ENCODE data around the gene ZNF816. TPM values are rescaled to one million over a fixed set of nuclear protein-coding genes. Genes with fewer than 3 reads are reported as not detected.
A peak's percentile ranks its signal among the peaks of the same experiment; 100 is the strongest.
"Not testable (repeated sequence)": the region's sequence is repeated elsewhere in the genome, so short reads cannot be mapped to it uniquely, and the experiment has no call there.

ZNF816 gene
- total RNA-seq, 1 experiment from 2014 or later: 12.3 TPM

- H3K36me3 ChIP-seq: no peaks in the 10 kb centered on the region
- no peak for DNase-seq
- H3K27ac ChIP-seq: no peak overlapping the region
- H3K9me3 ChIP-seq (replicated peaks): no peaks in the 10 kb centered on the region
- H3K4me1 ChIP-seq: no peaks in the 10 kb centered on the region
- H3K4me3 ChIP-seq: no peak overlapping the region
- no peaks in the 10 kb centered on the region for H3K27me3 ChIP-seq
Observed at GRCh38 chr19:52990759-52991418, 28.2 kb upstream of the ZNF816 start.

- Histone ChIP-seq H3K4me3 (no peak overlapping the region), H3K27me3 (no peaks in the 10 kb centered on the region), H3K36me3 (no peaks in the 10 kb centered on the region), H3K27ac (no peak overlapping the region), H3K4me1 (no peaks in the 10 kb centered on the region), H3K9me3 (replicated peaks) (0 out of 2 replicates have a peak, but pooled peaks cover 2% of the 10 kb centered on the region)
- DNase-seq: no peak
Observed at GRCh38 chr19:52988506-52988905, 25.8 kb upstream of the ZNF816 start.

GRCh38 chr19:52987221-52987620 lies 24.5 kb upstream of the ZNF816 start:
- no peak for DNase-seq
- H3K27ac ChIP-seq: no peak overlapping the region
- H3K27me3 ChIP-seq: no peaks in the 10 kb centered on the region
- no peaks in the 10 kb centered on the region for H3K36me3 ChIP-seq
- 0 out of 2 replicates have a peak, but pooled peaks cover 2% of the 10 kb centered on the region for H3K9me3 ChIP-seq (replicated peaks)
- no peak overlapping the region for H3K4me3 ChIP-seq
- no peaks in the 10 kb centered on the region for H3K4me1 ChIP-seq

- H3K4me3 ChIP-seq; DNase-seq; H3K27ac ChIP-seq; H3K9me3 ChIP-seq (replicated peaks); H3K36me3 ChIP-seq; H3K4me1 ChIP-seq; H3K27me3 ChIP-seq: not testable (repeated sequence)
Observed at GRCh38 chr19:52983167-52983566, 20.5 kb upstream of the ZNF816 start.

- Histone ChIP-seq H3K4me1 (no peaks in the 10 kb centered on the region), H3K27me3 (no peaks in the 10 kb centered on the region), H3K27ac (no peak overlapping the region), H3K36me3 (no peaks in the 10 kb centered on the region), H3K9me3 (replicated peaks) (0 out of 2 replicates have a peak, but pooled peaks cover 2% of the 10 kb centered on the region), H3K4me3 (no peak overlapping the region)
- no peak for DNase-seq
Observed at GRCh38 chr19:52981329-52981728, 18.6 kb upstream of the ZNF816 start.

- H3K4me3 ChIP-seq: no peak overlapping the region
- H3K36me3 ChIP-seq: no peaks in the 10 kb centered on the region
- no peaks in the 10 kb centered on the region for H3K27me3 ChIP-seq
Observed at GRCh38 chr19:52967772-52968171, 5.1 kb upstream of the ZNF816 start.

GRCh38 chr19:52963247-52963618 lies 552 bp upstream of the ZNF816 start:
- H3K36me3 ChIP-seq: no peaks in the 10 kb centered on the region
- H3K27me3 ChIP-seq: no peaks in the 10 kb centered on the region
- H3K27ac ChIP-seq: peak overlapping the region; percentile 32
- H3K4me1 ChIP-seq: no peaks in the 10 kb centered on the region
- 0 out of 2 replicates have a peak, but pooled peaks cover 2% of the 10 kb centered on the region for H3K9me3 ChIP-seq (replicated peaks)
- peak overlapping the region; percentile 76 for H3K4me3 ChIP-seq
- peak in 1 of 2 experiments; percentile 26 for DNase-seq

More at GRCh38 chr19:52967772-52968171, 5.1 kb upstream of the ZNF816 start:
- DNase-seq: no peak
- H3K9me3 ChIP-seq (replicated peaks): peaks cover 2% of the 10 kb centered on the region; the same call in 1 of the 2 replicates
- no peak overlapping the region for H3K27ac ChIP-seq
- H3K4me1 ChIP-seq: no peaks in the 10 kb centered on the region

GRCh38 chr19:52961981-52962380 lies 700 bp downstream of the ZNF816 start:
- no peak for DNase-seq
- no peaks in the 10 kb centered on the region for H3K36me3 ChIP-seq
- no peaks in the 10 kb centered on the region for H3K27me3 ChIP-seq
- H3K4me3 ChIP-seq: peak overlapping the region; percentile 76
- peak overlapping the region; percentile 51 for H3K27ac ChIP-seq
- H3K4me1 ChIP-seq: no peaks in the 10 kb centered on the region
- 0 out of 2 replicates have a peak, but pooled peaks cover 2% of the 10 kb centered on the region for H3K9me3 ChIP-seq (replicated peaks)

- H3K36me3 ChIP-seq: peaks cover 17% of the 10 kb centered on the region
- H3K9me3 ChIP-seq (replicated peaks): 0 out of 2 replicates have a peak, but pooled peaks cover 2% of the 10 kb centered on the region
- no peaks in the 10 kb centered on the region for H3K27me3 ChIP-seq
- DNase-seq: no peak
- no peak overlapping the region for H3K4me3 ChIP-seq
- no peaks in the 10 kb centered on the region for H3K4me1 ChIP-seq
- no peak overlapping the region for H3K27ac ChIP-seq
Observed at GRCh38 chr19:52959613-52960295, 2.9 kb downstream of the ZNF816 start.

GRCh38 chr19:52957591-52957990 lies 5.1 kb downstream of the ZNF816 start:
- no peak for DNase-seq
- Histone ChIP-seq H3K27ac (no peak overlapping the region), H3K9me3 (replicated peaks) (0 out of 2 replicates have a peak, but pooled peaks cover 2% of the 10 kb centered on the region), H3K36me3 (peaks cover 25% of the 10 kb centered on the region), H3K27me3 (no peaks in the 10 kb centered on the region), H3K4me1 (no peaks in the 10 kb centered on the region), H3K4me3 (no peak overlapping the region)

- 0 out of 2 replicates have a peak, but pooled peaks cover 2% of the 10 kb centered on the region for H3K9me3 ChIP-seq (replicated peaks)
- peaks cover 30% of the 10 kb centered on the region for H3K36me3 ChIP-seq
- no peaks in the 10 kb centered on the region for H3K4me1 ChIP-seq
- no peak overlapping the region for H3K27ac ChIP-seq
- H3K27me3 ChIP-seq: no peaks in the 10 kb centered on the region
- DNase-seq: no peak
- no peak overlapping the region for H3K4me3 ChIP-seq
Observed at GRCh38 chr19:52956917-52957316, 5.8 kb downstream of the ZNF816 start.

GRCh38 chr19:52949422-52949821 lies 13.3 kb downstream of the ZNF816 start:
- Histone ChIP-seq H3K4me3 (no peak overlapping the region), H3K9me3 (replicated peaks) (peaks cover 14% of the 10 kb centered on the region), H3K36me3 (peaks cover 49% of the 10 kb centered on the region), H3K4me1 (0 out of 2 replicates have a peak, but pooled peaks cover 4% of the 10 kb centered on the region), H3K27me3 (no peaks in the 10 kb centered on the region), H3K27ac (no peak overlapping the region)
- DNase-seq: no peak

- H3K27ac ChIP-seq: no peak overlapping the region
- 0 out of 2 replicates have a peak, but pooled peaks cover 4% of the 10 kb centered on the region for H3K4me1 ChIP-seq
- H3K27me3 ChIP-seq: no peaks in the 10 kb centered on the region
- peaks cover 46% of the 10 kb centered on the region for H3K36me3 ChIP-seq
- no peak overlapping the region for H3K4me3 ChIP-seq
- peaks cover 14% of the 10 kb centered on the region for H3K9me3 ChIP-seq (replicated peaks)
- peak in 1 of 2 experiments; percentile 6 for DNase-seq
Observed at GRCh38 chr19:52948025-52948770, 14.5 kb downstream of the ZNF816 start.

- Histone ChIP-seq H3K27ac (no peak overlapping the region), H3K27me3 (no peaks in the 10 kb centered on the region), H3K9me3 (replicated peaks) (peaks cover 14% of the 10 kb centered on the region), H3K4me1 (0 out of 2 replicates have a peak, but pooled peaks cover 4% of the 10 kb centered on the region), H3K4me3 (no peak overlapping the region), H3K36me3 (peaks cover 34% of the 10 kb centered on the region)
- DNase-seq: no peak
Observed at GRCh38 chr19:52946322-52947310, 16.1 kb downstream of the ZNF816 start.
